Astrocyte of the spinal cord (primary cell): ENCODE results near the gene BDKRB1.

ENCODE experiments used
- DNase-seq: peaks from one replicate; pipeline ENCODE4 v3.0.0; 2011; ENCODE audit warnings: low read depth, low spot score
- H3K4me3 ChIP-seq: 2 replicates; pipeline ENCODE4 v1.5.1; 2011; ENCODE audit warnings: low read depth, mild to moderate bottlenecking, low read length, moderate library complexity
- CTCF ChIP-seq: IDR thresholded peaks from 2 replicates; pipeline ENCODE4 v1.5.1; 2012; ENCODE audit warnings: low read depth, mild to moderate bottlenecking, low read length, inconsistent platforms
- in situ Hi-C: cut with HindIII; loops from 2 replicates; pipeline ENCODE4 v1.10.0; 2017; ENCODE audit warnings: low sequenced_read_pairs

Gene BDKRB1

GRCh38 chr14:96280104-96280503 lies 24.1 kb downstream of the BDKRB1 start:
- H3K4me3 ChIP-seq, result no peak overlapping the region
- no peak for DNase-seq
- in situ Hi-C loops, result no loop called here
- TF ChIP-seq CTCF, result no peak

- TF ChIP-seq CTCF, result no peak
- no peak for DNase-seq
- no peak overlapping the region for H3K4me3 ChIP-seq
- in situ Hi-C loops, result no loop called here
These were observed 25.5 kb downstream of the BDKRB1 start for GRCh38 chr14:96281486-96281885.

GRCh38 chr14:96284008-96284407 lies 28.0 kb downstream of the BDKRB1 start:
- in situ Hi-C loops, result no loop called here
- no peak overlapping the region for H3K4me3 ChIP-seq

GRCh38 chr14:96284430-96284829 lies 28.4 kb downstream of the BDKRB1 start:
- in situ Hi-C loops, result no loop called here
- no peak overlapping the region for H3K4me3 ChIP-seq
- TF ChIP-seq CTCF, result no peak
- no peak for DNase-seq

More at GRCh38 chr14:96284008-96284407, 28.0 kb downstream of the BDKRB1 start:
- TF ChIP-seq CTCF, result no peak
- DNase-seq, result no peak

- DNase-seq, result no peak
- no peak overlapping the region for H3K4me3 ChIP-seq
- TF ChIP-seq CTCF, result no peak
- in situ Hi-C loops, result no loop called here
These were observed 29.7 kb downstream of the BDKRB1 start for GRCh38 chr14:96285667-96286066.

GRCh38 chr14:96286251-96286650 lies 30.2 kb downstream of the BDKRB1 start:
- no peak overlapping the region for H3K4me3 ChIP-seq
- no peak for DNase-seq
- in situ Hi-C loops, result no loop called here
- no peak for TF ChIP-seq CTCF

- in situ Hi-C loops, result no loop called here
These were observed 31.8 kb downstream of the BDKRB1 start for GRCh38 chr14:96287856-96288255.

More at GRCh38 chr14:96287856-96288255, 31.8 kb downstream of the BDKRB1 start:
- no peak overlapping the region for H3K4me3 ChIP-seq
- DNase-seq, result no peak
- no peak for TF ChIP-seq CTCF
